Measurements from ENCODE around the gene XPOT. TPM values are rescaled to one million over a fixed set of nuclear protein-coding genes. Genes with fewer than 3 reads are reported as not detected.

XPOT gene
- total and polyA plus RNA-seq, 4 donors = 16.7 to 44.8 (median 23.8) TPM

DNA sequence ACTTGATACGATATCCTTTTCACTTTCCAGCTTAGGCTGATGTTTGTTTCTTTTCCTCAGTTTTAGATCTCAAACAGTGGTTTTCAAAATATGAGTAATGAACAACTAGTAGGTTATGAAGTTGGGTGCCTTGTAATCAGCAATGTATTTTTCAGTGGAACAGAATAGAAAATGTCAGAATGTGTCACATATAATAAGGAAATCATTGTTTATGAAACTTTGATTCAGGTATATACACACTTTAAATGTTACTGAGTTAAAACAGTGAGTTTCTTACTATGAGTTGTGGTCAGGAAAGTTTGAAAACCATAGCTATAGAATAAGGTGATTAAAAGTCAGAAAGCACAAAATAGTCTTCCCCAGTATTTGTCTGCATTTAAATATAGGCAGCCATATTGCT is 87.5 kb downstream of the XPOT start:
- TF ChIP-seq EGR1 (IDR thresholded peaks at IDR 0.05; ENCODE audit: low read depth in 2 of 2) (no peak), RAD21 (IDR thresholded peaks at IDR 0.05) (no peak), HNF4A (conservative IDR thresholded peaks at IDR 0.05) (no peak), YY1 (IDR thresholded peaks at IDR 0.05) (no peak), FOXA2 (IDR thresholded peaks at IDR 0.05) (no peak), JUND (IDR thresholded peaks at IDR 0.05) (no peak), SP1 (IDR thresholded peaks at IDR 0.05) (no peak), TAF1 (conservative IDR thresholded peaks at IDR 0.05) (no peak), GABPA (IDR thresholded peaks at IDR 0.05 in 1 of 2, conservative IDR thresholded peaks at IDR 0.05 in 1 of 2) (no peak), FOXA1 (IDR thresholded peaks at IDR 0.05) (no peak), RXRA (IDR thresholded peaks at IDR 0.05) (no peak), HNF4G (IDR thresholded peaks at IDR 0.05) (no peak)
- TF ChIP-seq, protein P1, sequence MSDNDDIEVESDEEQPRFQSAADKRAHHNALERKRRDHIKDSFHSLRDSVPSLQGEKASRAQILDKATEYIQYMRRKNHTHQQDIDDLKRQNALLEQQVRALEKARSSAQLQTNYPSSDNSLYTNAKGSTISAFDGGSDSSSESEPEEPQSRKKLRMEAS (IDR thresholded peaks at IDR 0.05) = no peak
- TF ChIP-seq, protein P2, sequence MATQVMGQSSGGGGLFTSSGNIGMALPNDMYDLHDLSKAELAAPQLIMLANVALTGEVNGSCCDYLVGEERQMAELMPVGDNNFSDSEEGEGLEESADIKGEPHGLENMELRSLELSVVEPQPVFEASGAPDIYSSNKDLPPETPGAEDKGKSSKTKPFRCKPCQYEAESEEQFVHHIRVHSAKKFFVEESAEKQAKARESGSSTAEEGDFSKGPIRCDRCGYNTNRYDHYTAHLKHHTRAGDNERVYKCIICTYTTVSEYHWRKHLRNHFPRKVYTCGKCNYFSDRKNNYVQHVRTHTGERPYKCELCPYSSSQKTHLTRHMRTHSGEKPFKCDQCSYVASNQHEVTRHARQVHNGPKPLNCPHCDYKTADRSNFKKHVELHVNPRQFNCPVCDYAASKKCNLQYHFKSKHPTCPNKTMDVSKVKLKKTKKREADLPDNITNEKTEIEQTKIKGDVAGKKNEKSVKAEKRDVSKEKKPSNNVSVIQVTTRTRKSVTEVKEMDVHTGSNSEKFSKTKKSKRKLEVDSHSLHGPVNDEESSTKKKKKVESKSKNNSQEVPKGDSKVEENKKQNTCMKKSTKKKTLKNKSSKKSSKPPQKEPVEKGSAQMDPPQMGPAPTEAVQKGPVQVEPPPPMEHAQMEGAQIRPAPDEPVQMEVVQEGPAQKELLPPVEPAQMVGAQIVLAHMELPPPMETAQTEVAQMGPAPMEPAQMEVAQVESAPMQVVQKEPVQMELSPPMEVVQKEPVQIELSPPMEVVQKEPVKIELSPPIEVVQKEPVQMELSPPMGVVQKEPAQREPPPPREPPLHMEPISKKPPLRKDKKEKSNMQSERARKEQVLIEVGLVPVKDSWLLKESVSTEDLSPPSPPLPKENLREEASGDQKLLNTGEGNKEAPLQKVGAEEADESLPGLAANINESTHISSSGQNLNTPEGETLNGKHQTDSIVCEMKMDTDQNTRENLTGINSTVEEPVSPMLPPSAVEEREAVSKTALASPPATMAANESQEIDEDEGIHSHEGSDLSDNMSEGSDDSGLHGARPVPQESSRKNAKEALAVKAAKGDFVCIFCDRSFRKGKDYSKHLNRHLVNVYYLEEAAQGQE (IDR thresholded peaks at IDR 0.05) = no peak
- TF ChIP-seq, protein P3, sequence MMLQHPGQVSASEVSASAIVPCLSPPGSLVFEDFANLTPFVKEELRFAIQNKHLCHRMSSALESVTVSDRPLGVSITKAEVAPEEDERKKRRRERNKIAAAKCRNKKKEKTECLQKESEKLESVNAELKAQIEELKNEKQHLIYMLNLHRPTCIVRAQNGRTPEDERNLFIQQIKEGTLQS (IDR thresholded peaks at IDR 0.05) = no peak
- TF ChIP-seq, protein P4, sequence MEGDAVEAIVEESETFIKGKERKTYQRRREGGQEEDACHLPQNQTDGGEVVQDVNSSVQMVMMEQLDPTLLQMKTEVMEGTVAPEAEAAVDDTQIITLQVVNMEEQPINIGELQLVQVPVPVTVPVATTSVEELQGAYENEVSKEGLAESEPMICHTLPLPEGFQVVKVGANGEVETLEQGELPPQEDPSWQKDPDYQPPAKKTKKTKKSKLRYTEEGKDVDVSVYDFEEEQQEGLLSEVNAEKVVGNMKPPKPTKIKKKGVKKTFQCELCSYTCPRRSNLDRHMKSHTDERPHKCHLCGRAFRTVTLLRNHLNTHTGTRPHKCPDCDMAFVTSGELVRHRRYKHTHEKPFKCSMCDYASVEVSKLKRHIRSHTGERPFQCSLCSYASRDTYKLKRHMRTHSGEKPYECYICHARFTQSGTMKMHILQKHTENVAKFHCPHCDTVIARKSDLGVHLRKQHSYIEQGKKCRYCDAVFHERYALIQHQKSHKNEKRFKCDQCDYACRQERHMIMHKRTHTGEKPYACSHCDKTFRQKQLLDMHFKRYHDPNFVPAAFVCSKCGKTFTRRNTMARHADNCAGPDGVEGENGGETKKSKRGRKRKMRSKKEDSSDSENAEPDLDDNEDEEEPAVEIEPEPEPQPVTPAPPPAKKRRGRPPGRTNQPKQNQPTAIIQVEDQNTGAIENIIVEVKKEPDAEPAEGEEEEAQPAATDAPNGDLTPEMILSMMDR (IDR thresholded peaks at IDR 0.05; ENCODE audit: low read depth, low read length, missing input control) = no peak
- TF ChIP-seq, protein P5, sequence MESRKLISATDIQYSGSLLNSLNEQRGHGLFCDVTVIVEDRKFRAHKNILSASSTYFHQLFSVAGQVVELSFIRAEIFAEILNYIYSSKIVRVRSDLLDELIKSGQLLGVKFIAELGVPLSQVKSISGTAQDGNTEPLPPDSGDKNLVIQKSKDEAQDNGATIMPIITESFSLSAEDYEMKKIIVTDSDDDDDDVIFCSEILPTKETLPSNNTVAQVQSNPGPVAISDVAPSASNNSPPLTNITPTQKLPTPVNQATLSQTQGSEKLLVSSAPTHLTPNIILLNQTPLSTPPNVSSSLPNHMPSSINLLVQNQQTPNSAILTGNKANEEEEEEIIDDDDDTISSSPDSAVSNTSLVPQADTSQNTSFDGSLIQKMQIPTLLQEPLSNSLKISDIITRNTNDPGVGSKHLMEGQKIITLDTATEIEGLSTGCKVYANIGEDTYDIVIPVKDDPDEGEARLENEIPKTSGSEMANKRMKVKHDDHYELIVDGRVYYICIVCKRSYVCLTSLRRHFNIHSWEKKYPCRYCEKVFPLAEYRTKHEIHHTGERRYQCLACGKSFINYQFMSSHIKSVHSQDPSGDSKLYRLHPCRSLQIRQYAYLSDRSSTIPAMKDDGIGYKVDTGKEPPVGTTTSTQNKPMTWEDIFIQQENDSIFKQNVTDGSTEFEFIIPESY (IDR thresholded peaks at IDR 0.05) = no peak
- H3K36me3 ChIP-seq (ENCODE audit: control insufficient read depth in 4 of 4, insufficient read depth in 3 of 4, low read depth in 1 of 4, low read length in 3 of 4) = peaks cover 7 to 39% (median 35%) of the 10 kb centered on the region in 4 donors
- no peaks in the 10 kb centered on the region for H3K4me1 ChIP-seq (ENCODE audit: control insufficient read depth in 4 of 4, insufficient read depth in 4 of 4, low read length in 3 of 4)
- WGBS = 86% methylated on average over 1 of the region's 1 CpG
- no peak overlapping the region for H3K27ac ChIP-seq (ENCODE audit: low read depth in 1 of 2, low read length in 2 of 2)
- no peak for DNase-seq (ENCODE audit: low spot score)
- no peaks in the 10 kb centered on the region for H3K9me3 ChIP-seq (ENCODE audit: control insufficient read depth in 4 of 4, low read length in 3 of 4)
- no peak overlapping the region for H3K4me3 ChIP-seq (ENCODE audit: low read depth in 1 of 3, low read length in 3 of 3)
- no peak overlapping the region for H3K9ac ChIP-seq (ENCODE audit: low read depth in 1 of 2, low read length in 2 of 2)
- H3K27me3 ChIP-seq (ENCODE audit: control insufficient read depth in 4 of 4, insufficient read depth in 4 of 4, low read length in 3 of 4) = no peaks in the 10 kb centered on the region

Measured in liver (tissue), 9 donors.